ENCODE measurements around the gene CEP72.

DNA sequence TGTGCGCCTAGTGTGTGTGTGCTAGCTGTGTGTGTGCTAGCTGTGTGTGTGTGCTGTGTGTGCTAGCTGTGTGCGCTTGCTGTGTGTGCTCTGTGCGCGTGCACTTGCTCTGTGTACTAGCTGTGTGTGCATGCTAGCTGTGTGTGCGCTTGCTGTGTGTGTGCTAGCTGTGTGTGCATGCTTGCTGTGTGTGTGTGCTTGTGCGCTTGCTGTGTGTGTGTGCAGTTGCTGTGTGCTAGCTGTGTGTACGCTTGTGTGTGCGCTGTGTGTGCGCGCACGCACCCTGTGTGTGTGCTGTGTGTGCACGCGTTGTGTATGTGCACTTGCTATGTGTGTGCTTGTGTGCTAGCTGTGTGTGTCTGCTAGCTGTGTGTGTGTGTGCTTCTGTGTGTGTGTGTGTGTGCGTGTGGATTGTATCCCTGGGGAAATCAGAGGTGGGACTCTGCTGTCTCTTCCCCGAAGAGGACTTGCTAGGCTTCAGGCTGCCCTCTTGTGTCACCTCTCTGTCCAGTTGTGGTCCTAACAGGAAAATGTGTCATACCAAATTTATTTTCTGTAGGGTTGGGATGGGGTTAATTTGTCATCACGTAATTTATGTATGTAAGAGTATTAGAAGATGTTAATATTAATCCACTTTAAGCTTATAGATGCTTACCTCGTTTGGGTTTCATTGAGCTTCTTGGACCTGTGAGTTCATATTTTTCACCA, 42.1 kb downstream of the CEP72 start:
- TF ChIP-seq, protein P1, sequence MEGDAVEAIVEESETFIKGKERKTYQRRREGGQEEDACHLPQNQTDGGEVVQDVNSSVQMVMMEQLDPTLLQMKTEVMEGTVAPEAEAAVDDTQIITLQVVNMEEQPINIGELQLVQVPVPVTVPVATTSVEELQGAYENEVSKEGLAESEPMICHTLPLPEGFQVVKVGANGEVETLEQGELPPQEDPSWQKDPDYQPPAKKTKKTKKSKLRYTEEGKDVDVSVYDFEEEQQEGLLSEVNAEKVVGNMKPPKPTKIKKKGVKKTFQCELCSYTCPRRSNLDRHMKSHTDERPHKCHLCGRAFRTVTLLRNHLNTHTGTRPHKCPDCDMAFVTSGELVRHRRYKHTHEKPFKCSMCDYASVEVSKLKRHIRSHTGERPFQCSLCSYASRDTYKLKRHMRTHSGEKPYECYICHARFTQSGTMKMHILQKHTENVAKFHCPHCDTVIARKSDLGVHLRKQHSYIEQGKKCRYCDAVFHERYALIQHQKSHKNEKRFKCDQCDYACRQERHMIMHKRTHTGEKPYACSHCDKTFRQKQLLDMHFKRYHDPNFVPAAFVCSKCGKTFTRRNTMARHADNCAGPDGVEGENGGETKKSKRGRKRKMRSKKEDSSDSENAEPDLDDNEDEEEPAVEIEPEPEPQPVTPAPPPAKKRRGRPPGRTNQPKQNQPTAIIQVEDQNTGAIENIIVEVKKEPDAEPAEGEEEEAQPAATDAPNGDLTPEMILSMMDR (optimal IDR thresholded peaks at IDR 0.05 in 1 of 3, IDR thresholded peaks at IDR 0.05 in 1 of 3, conservative IDR thresholded peaks at IDR 0.05 in 1 of 3; ENCODE audit: extremely low read depth in 1 of 3, insufficient read depth in 2 of 3, low read length in 3 of 3): no peak
- TF ChIP-seq EZH2 (IDR thresholded peaks at IDR 0.05; ENCODE audit: low read length): no peak

Data from keratinocyte (primary cell).